Lower leg skin (tissue), 4 donors: ENCODE results near the gene GJA9. TPM values are rescaled to one million over a fixed set of nuclear protein-coding genes. Genes with fewer than 3 reads are reported as not detected.

Experiments
- total RNA-seq, 4 donors: library from RNA; depleted of rRNA; stranded (reverse); fragments of >200 nt; gene quantifications; one replicate each; pipeline ENCODE4 v1.1.0, GENCODE V29; 2016

GJA9 gene
- total RNA-seq, 4 donors from 2014 or later: 0.19 to 0.89 (median 0.22) TPM; not detected in 1

Other genes with a start within 250 kb of the GJA9 start
- 10 to 100 TPM; 19.5 to 27.7 (median 21.6) TPM for gene RRAGC, start 21.8 kb downstream of the GJA9 start, total RNA-seq
- gene MYCBP, start 8.2 kb downstream of the GJA9 start, total RNA-seq: 10 to 100 TPM; 14.6 to 27.3 (median 16.6) TPM
- gene RHBDL2, start 60.2 kb upstream of the GJA9 start, total RNA-seq: 10 to 100 TPM; 17.0 to 30.6 (median 22.2) TPM
- gene AKIRIN1, start 109.7 kb upstream of the GJA9 start, total RNA-seq: 10 to 100 TPM; 22.3 to 36.8 (median 28.7) TPM
- gene NDUFS5, start 144.8 kb upstream of the GJA9 start, total RNA-seq: 100 to 1,000 TPM; 202 to 542 (median 255) TPM